GM23338 (cell line): ENCODE results near the gene CNNM3. TPM values are rescaled to one million over a fixed set of nuclear protein-coding genes. Genes with fewer than 3 reads are reported as not detected.

Experiments
- ATAC-seq: fragments of 200-7000 bp; cut with Tn5 transposase; 3 replicates; pipeline ENCODE4 v1.9.1; 2020
- DNase-seq: peaks from one replicate; pipeline ENCODE4 v3.0.0-alpha.2; 2015; ENCODE audit warnings: low spot score
- H2AFZ ChIP-seq: fragments of 200-600 bp; sonication (generic); 2 replicates; pipeline ENCODE4 v1.8.0; 2016; ENCODE audit warnings: antibody characterized with exemption, mild to moderate bottlenecking, moderate library complexity
- H3F3A ChIP-seq: fragments of 200-600 bp; sonication (generic); replicated peaks from 2 replicates; pipeline ENCODE4 v1.8.0; 2017; ENCODE audit warnings: antibody characterized with exemption, mixed run types, low read depth
- H3K27ac ChIP-seq: fragments of 200-600 bp; sonication (generic); 2 replicates; pipeline ENCODE4 v1.6.1; 2016; ENCODE audit warnings: low read depth
- H3K27me3 ChIP-seq: fragments of 200-600 bp; sonication (generic); 2 replicates; pipeline ENCODE4 v1.8.0; 2016; ENCODE audit warnings: mild to moderate bottlenecking, mixed run types, moderate library complexity; ENCODE audit not compliant: insufficient read depth
- H3K36me3 ChIP-seq: fragments of 200-600 bp; sonication (generic); 2 replicates; pipeline ENCODE4 v1.8.0; 2016; ENCODE audit warnings: mild to moderate bottlenecking; ENCODE audit not compliant: insufficient read depth
- H3K4me1 ChIP-seq: fragments of 200-600 bp; sonication (generic); 2 replicates; pipeline ENCODE4 v1.8.0; 2016; ENCODE audit warnings: mild to moderate bottlenecking, moderate library complexity; ENCODE audit not compliant: insufficient read depth
- H3K4me2 ChIP-seq: fragments of 200-600 bp; sonication (generic); 2 replicates; pipeline ENCODE4 v1.7.1; 2017; ENCODE audit warnings: mixed run types
- H3K4me3 ChIP-seq: fragments of 200-600 bp; sonication (generic); 2 replicates; pipeline ENCODE4 v1.6.1; 2016; ENCODE audit warnings: mixed run types
- H3K79me2 ChIP-seq: fragments of 200-600 bp; sonication (generic); replicated peaks from 2 replicates; pipeline ENCODE4 v1.8.0; 2017; ENCODE audit warnings: mild to moderate bottlenecking; ENCODE audit not compliant: insufficient read depth
- H3K9me2 ChIP-seq: fragments of 200-600 bp; sonication (generic); 2 replicates; pipeline ENCODE4 v1.8.0; 2017; ENCODE audit not compliant: insufficient read depth
- H4K20me1 ChIP-seq: fragments of 200-600 bp; sonication (generic); replicated peaks from 2 replicates; pipeline ENCODE4 v1.8.0; 2017; ENCODE audit warnings: mild to moderate bottlenecking; ENCODE audit not compliant: insufficient read depth
- H3K27ac Mint-ChIP-seq: 2 replicates; pipeline ENCODE4 v1.8.0; 2020; ENCODE audit warnings: inconsistent platforms, mild to moderate bottlenecking, moderate library complexity, mixed read lengths
- H3K27me3 Mint-ChIP-seq: 3 replicates; pipeline ENCODE4 v1.8.0; 2022; ENCODE audit warnings: low read depth, mild to moderate bottlenecking, moderate library complexity, mixed read lengths, inconsistent platforms; ENCODE audit not compliant: insufficient read depth, poor library complexity
- H3K36me3 Mint-ChIP-seq: 3 replicates; pipeline ENCODE4 v1.8.0; 2021; ENCODE audit warnings: low read depth, mild to moderate bottlenecking, inconsistent platforms, moderate library complexity, mixed read lengths
- H3K4me1 Mint-ChIP-seq: 3 replicates; pipeline ENCODE4 v1.8.0; 2020; ENCODE audit warnings: mild to moderate bottlenecking, inconsistent platforms, mixed read lengths
- H3K4me3 Mint-ChIP-seq: 3 replicates; pipeline ENCODE4 v1.8.0; 2021; ENCODE audit warnings: moderate library complexity, mild to moderate bottlenecking, inconsistent platforms, mixed read lengths
- H3K9me3 Mint-ChIP-seq: 3 replicates; pipeline ENCODE4 v1.8.0; 2020; ENCODE audit warnings: moderate library complexity, mild to moderate bottlenecking, inconsistent platforms, mixed read lengths
- CREB1 ChIP-seq: fragments of 250-450 bp; sonication (Bioruptor Pico); IDR thresholded peaks from 2 replicates; pipeline ENCODE4 v1.5.0; 2020; ENCODE audit warnings: low read depth, mild to moderate bottlenecking, moderate library complexity
- CTCF ChIP-seq, 2 experiments: fragments of 200-600 bp in 1 of 2; sonication (generic) in 1 of 2; conservative IDR thresholded peaks; 2 replicates each; pipeline versions ENCODE4 v1.5.1 to v1.6.1; 2016 to 2017; ENCODE audit warnings: antibody characterized with exemption in 2 of 2, low read depth in 2 of 2, mild to moderate bottlenecking in 2 of 2, moderate library complexity in 1 of 2
- EZH2phosphoT487 ChIP-seq: fragments of 200-600 bp; sonication (generic); IDR thresholded peaks from one replicate; pipeline ENCODE4 v1.8.1; 2018; ENCODE audit warnings: antibody characterized with exemption; ENCODE audit not compliant: unreplicated experiment
- JUNB ChIP-seq: IDR thresholded peaks from one replicate; pipeline ENCODE4 v1.6.1; 2016; ENCODE audit warnings: antibody characterized with exemption; ENCODE audit not compliant: unreplicated experiment
- POLR2AphosphoS5 ChIP-seq: IDR thresholded peaks from 2 replicates; pipeline ENCODE4 v1.6.1; 2016; ENCODE audit warnings: antibody characterized with exemption, low read depth
- STAT1 ChIP-seq: IDR thresholded peaks from one replicate; pipeline ENCODE4 v1.6.1; 2016; ENCODE audit warnings: antibody characterized with exemption; ENCODE audit not compliant: unreplicated experiment
- ZNF114 ChIP-seq: fragments of 250-450 bp; sonication (Bioruptor Pico); IDR thresholded peaks from 2 replicates; pipeline ENCODE4 v1.5.0; 2020; ENCODE audit warnings: mild to moderate bottlenecking, moderate library complexity
- ZNF331 ChIP-seq: fragments of 250-450 bp; sonication (Bioruptor Pico); IDR thresholded peaks from 2 replicates; pipeline ENCODE4 v1.5.0; 2020; ENCODE audit warnings: low read depth, mild to moderate bottlenecking, moderate library complexity
- ZNF462 ChIP-seq: fragments of 250-450 bp; sonication (Bioruptor Pico); IDR thresholded peaks from 2 replicates; pipeline ENCODE4 v1.5.0; 2020; ENCODE audit warnings: mild to moderate bottlenecking, moderate library complexity
- polyA plus RNA-seq: library from polyadenylated mRNA; unstranded; fragments of >200 nt; fragmentation: Nextera tagmentation; extraction: Ambion mirVana; gene quantifications from 2 replicates; pipeline ENCODE4 v1.2.1, GENCODE V29; 2016
- total RNA-seq: library from RNA; depleted of rRNA; stranded (reverse); fragments of >200 nt; shearing (Covaris generic); gene quantifications from 2 replicates; pipeline ENCODE4 v1.2.3, GENCODE V29; 2014
- TF ChIP-seq, protein P1 (sequence below): IDR thresholded peaks from 2 replicates; pipeline ENCODE4 v1.6.1; 2016; ENCODE audit warnings: antibody characterized with exemption

The CNNM3 gene
- total and polyA plus RNA-seq, 2 experiments from 2014 or later: 5.3 to 25.7 TPM

- H3K36me3 ChIP-seq: peaks cover 7% of the 10 kb centered on the region; the same call in 1 of the 2 replicates
- H3K79me2 ChIP-seq: no peaks in the 10 kb centered on the region
- H4K20me1 ChIP-seq: no peaks in the 10 kb centered on the region
- Mint-ChIP-seq H3K36me3 (peaks cover 35% of the 10 kb centered on the region), H3K27me3 (peaks cover 6% of the 10 kb centered on the region), H3K27ac (no peak overlapping the region), H3K4me1 (no peaks in the 10 kb centered on the region; the same call in 1 of the 3 replicates), H3K4me3 (no peak overlapping the region), H3K9me3 (no peaks in the 10 kb centered on the region)
- no peaks in the 10 kb centered on the region for H3F3A ChIP-seq
- H3K9me2 ChIP-seq: no peaks in the 10 kb centered on the region
- no peak overlapping the region for H2AFZ ChIP-seq
- no peak for TF ChIP-seq JUNB
- TF ChIP-seq CTCF (conservative IDR thresholded peaks at IDR 0.05; ENCODE audit: low read depth in 2 of 2): no peak
- no peak for TF ChIP-seq ZNF331
- no peak for TF ChIP-seq ZNF114 (CRISPR knock-in tag)
- no peak for TF ChIP-seq STAT1
- no peak for TF ChIP-seq POLR2AphosphoS5
- TF ChIP-seq, protein P1, sequence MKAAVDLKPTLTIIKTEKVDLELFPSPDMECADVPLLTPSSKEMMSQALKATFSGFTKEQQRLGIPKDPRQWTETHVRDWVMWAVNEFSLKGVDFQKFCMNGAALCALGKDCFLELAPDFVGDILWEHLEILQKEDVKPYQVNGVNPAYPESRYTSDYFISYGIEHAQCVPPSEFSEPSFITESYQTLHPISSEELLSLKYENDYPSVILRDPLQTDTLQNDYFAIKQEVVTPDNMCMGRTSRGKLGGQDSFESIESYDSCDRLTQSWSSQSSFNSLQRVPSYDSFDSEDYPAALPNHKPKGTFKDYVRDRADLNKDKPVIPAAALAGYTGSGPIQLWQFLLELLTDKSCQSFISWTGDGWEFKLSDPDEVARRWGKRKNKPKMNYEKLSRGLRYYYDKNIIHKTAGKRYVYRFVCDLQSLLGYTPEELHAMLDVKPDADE: no peak
- TF ChIP-seq EZH2phosphoT487: no peak
- no peak for DNase-seq
- no peaks in the 10 kb centered on the region for H3K4me1 ChIP-seq
- H3K27me3 ChIP-seq: no peaks in the 10 kb centered on the region
- no peak for ATAC-seq
- H3K27ac ChIP-seq: no peak overlapping the region
- H3K4me2 ChIP-seq: no peak overlapping the region
- H3K4me3 ChIP-seq: no peak overlapping the region
Measured at GRCh38 chr2:96846825-96847224, 30.8 kb downstream of the CNNM3 start.

DNA sequence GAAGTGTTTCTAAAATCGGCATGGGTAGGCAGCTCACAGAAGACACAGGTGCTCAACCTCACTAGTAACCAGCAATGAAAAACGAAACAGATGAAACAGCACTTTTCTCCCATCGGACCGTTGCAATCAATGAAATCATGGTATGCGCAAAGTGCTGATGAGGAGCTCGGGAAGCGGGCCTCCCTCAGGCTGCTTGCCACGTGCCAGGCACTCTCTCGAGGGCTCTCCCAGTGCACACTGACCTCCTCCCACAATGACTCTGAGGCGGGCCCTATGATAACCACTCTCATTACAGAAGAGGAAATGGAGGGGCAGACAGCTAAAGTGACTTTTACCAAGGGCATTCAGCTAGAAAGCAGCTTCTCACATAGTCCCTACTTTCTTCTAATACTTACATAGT is 31.5 kb downstream of the CNNM3 start:
- peak; percentile 24; the same call in 1 of the 3 replicates for ATAC-seq
- Histone ChIP-seq H3K4me2 (no peak overlapping the region), H3K79me2 (no peaks in the 10 kb centered on the region; the same call in 1 of the 2 replicates), H3K36me3 (peaks cover 7% of the 10 kb centered on the region), H3K9me2 (no peaks in the 10 kb centered on the region), H3K4me3 (no peak overlapping the region), H3F3A (no peaks in the 10 kb centered on the region), H2AFZ (no peak overlapping the region), H4K20me1 (no peaks in the 10 kb centered on the region), H3K27ac (no peak overlapping the region), H3K4me1 (no peaks in the 10 kb centered on the region), H3K27me3 (no peaks in the 10 kb centered on the region)
- no peak for DNase-seq
- Mint-ChIP-seq H3K27ac (0 out of 2 replicates have a peak overlapping the region, but pooled peaks have one; percentile 52), H3K4me1 (no peaks in the 10 kb centered on the region; the same call in 1 of the 3 replicates), H3K36me3 (peaks cover 39% of the 10 kb centered on the region), H3K27me3 (peaks cover 6% of the 10 kb centered on the region), H3K9me3 (no peaks in the 10 kb centered on the region), H3K4me3 (no peak overlapping the region)
- no peak for TF ChIP-seq JUNB
- no peak for TF ChIP-seq ZNF462 (CRISPR knock-in tag)
- no peak for TF ChIP-seq ZNF331
- TF ChIP-seq STAT1: no peak
- TF ChIP-seq ZNF114 (CRISPR knock-in tag): no peak
- TF ChIP-seq CREB1 (CRISPR knock-in tag): no peak
- TF ChIP-seq, protein P1: no peak
- no peak for TF ChIP-seq POLR2AphosphoS5
